HG03135 (cell line): ENCODE data around the gene HSPB7.
"Not testable (repeated sequence)": the region's sequence is repeated elsewhere in the genome, so short reads cannot be mapped to it uniquely, and the experiment has no call there.

ENCODE experiments used
- ATAC-seq: cut with Tn5 transposase; IDR thresholded peaks from one replicate; pipeline ENCODE4 v1.9.1; 2021; ENCODE audit warnings: mild to moderate bottlenecking, moderate library complexity; ENCODE audit not compliant: unreplicated experiment

Gene HSPB7

GRCh38 chr1:16051039-16051438 is 33.2 kb upstream of the HSPB7 start:
- no peak for ATAC-seq

GRCh38 chr1:16050328-16050727 is 32.5 kb upstream of the HSPB7 start:
- ATAC-seq = no peak

- no peak for ATAC-seq
Observed at GRCh38 chr1:16048573-16049189, 30.8 kb upstream of the HSPB7 start.

- ATAC-seq = no peak
Observed at GRCh38 chr1:16047791-16048475, 30.1 kb upstream of the HSPB7 start.

GRCh38 chr1:16046842-16047241 is 29.0 kb upstream of the HSPB7 start:
- ATAC-seq = no peak

GRCh38 chr1:16043950-16044349 is 26.1 kb upstream of the HSPB7 start:
- no peak for ATAC-seq

GRCh38 chr1:16043521-16043920 is 25.7 kb upstream of the HSPB7 start, which contains the start of gene CLCNKB:
TSS of gene CLCNKB (plus strand) at chr1:16043782. CDS start at chr1:16044493, 711 bp downstream.
- no peak for ATAC-seq

GRCh38 chr1:16042654-16043053 is 24.8 kb upstream of the HSPB7 start:
- ATAC-seq = not testable (repeated sequence)

GRCh38 chr1:16042096-16042495 is 24.3 kb upstream of the HSPB7 start:
- ATAC-seq = no peak

- no peak for ATAC-seq
Observed at GRCh38 chr1:16041200-16041599, 23.4 kb upstream of the HSPB7 start.

GRCh38 chr1:16039871-16040270 is 22.0 kb upstream of the HSPB7 start:
- not testable (repeated sequence) for ATAC-seq

GRCh38 chr1:16038620-16038912 is 20.7 kb upstream of the HSPB7 start:
- ATAC-seq = no peak

- not testable (repeated sequence) for ATAC-seq
Observed at GRCh38 chr1:16036461-16036860, 18.6 kb upstream of the HSPB7 start.

GRCh38 chr1:16033103-16033632 is 15.3 kb upstream of the HSPB7 start:
- ATAC-seq = not testable (repeated sequence)

GRCh38 chr1:16032388-16033102 is 14.7 kb upstream of the HSPB7 start:
- peak; percentile 54 for ATAC-seq

GRCh38 chr1:16031551-16031950 is 13.7 kb upstream of the HSPB7 start:
- no peak for ATAC-seq

- ATAC-seq = no peak
Observed at GRCh38 chr1:16029288-16029687, 11.4 kb upstream of the HSPB7 start.

GRCh38 chr1:16029003-16029268 is 11.1 kb upstream of the HSPB7 start:
- not testable (repeated sequence) for ATAC-seq

- ATAC-seq = no peak
Observed at GRCh38 chr1:16028237-16029002, 10.6 kb upstream of the HSPB7 start.

GRCh38 chr1:16026723-16027484 is 9.1 kb upstream of the HSPB7 start:
- no peak for ATAC-seq

- not testable (repeated sequence) for ATAC-seq
Observed at GRCh38 chr1:16026302-16026701, 8.5 kb upstream of the HSPB7 start.
